ENCODE data around the gene DDX43.
"Not testable (repeated sequence)": the region's sequence is repeated elsewhere in the genome, so short reads cannot be mapped to it uniquely, and the experiment has no call there.

Gene DDX43

DNA sequence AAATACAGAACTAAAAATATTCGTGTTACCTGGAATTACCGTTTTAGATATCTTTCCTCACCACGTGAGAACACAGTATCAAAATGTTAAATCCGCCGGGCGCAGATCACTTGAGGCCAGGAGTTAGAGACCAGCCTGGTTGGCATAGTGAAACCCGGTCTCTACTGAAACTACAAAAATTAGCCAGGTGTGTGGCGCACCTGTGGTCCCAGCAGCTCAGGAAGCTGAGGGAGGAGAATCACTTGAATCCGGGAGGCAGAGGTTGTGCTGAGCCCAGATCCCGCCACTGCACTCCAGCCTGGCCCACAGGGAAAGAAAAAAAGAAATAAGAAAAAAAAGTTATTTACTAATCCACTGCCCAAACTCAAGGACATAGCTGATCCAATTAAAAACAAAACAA, 4.8 kb upstream of the DDX43 start:
- DNase-seq = peak; percentile 9 to 23

DNA sequence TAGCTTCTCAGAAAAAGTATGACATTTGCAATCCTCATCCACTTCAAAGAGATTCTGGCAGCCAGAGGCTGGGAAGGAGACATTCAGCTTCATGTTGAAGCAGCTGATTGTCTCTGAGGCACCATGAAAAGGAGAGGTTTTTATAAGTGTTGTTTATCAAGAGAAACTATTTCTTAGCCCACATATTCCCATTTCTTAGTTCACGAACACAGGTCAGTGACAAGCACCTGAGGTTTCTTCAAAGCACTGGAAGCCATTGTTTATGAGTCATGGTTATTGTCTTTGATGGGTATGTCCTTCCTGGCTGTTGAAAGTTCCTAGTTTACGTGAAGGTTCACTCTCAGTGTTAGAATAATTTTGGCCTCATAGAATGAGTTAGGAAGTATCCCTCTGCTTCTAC, 3.0 kb upstream of the DDX43 start:
- no peak for DNase-seq

DNA sequence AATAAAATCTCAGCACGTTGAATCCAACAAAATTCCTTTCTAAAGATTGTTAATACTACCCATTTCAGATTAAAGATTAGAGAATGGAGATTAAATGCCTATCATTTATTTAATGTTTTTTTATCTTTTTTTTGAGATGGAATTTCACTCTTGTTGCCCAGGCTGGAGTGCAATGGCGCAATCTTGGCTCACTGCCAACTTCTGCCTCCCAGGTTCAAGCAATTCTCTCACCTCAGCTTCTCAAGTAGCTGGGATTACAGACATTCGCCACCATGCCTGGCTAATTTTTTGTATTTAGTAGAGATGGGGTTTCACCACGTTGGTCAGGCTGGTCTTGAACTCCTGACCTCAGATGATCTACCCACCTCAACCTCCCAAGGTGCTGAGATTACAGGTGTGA, 2.4 kb upstream of the DDX43 start:
- not testable (repeated sequence) for DNase-seq

DNA sequence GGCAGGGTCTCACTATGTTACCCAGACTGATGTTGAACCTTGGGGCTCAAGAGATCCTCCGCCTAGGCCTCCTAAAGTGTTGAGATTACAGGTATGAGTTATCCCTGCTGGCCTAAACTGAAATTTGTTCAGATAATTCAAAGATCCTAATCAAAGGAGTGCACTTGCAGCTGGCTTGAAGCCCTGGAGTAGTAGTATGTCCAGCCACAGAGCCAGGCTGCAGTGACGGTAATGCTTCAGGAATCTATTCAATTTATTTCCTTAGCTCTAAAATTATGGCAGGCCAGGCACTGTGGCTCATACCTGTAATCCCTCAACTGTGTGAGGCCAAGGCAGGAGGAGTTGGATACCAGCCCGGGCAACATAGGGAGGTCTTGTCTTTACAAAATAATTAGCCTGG, 1.4 kb upstream of the DDX43 start:
- DNase-seq = no peak

DNA sequence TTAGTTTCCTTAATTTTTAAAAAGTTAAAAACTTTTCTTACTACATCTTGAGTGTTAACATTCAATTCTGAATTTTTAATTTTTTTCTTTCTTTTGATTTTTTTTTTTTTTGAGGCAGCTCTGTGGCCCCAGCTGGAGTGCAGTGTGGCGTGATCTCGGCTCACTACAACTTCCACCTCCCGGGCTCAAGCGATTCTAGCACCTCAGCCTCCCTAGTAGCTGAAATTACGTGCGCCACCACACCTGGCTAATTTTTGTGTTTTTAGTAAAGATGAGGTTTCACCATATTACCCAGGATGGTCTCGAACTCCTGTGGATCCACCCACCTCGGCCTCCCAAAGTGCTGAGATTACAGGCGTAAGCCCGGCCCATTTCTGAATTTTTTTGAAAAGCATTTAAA, 1.2 kb downstream of the DDX43 start:
- DNase-seq = no peak

DNA sequence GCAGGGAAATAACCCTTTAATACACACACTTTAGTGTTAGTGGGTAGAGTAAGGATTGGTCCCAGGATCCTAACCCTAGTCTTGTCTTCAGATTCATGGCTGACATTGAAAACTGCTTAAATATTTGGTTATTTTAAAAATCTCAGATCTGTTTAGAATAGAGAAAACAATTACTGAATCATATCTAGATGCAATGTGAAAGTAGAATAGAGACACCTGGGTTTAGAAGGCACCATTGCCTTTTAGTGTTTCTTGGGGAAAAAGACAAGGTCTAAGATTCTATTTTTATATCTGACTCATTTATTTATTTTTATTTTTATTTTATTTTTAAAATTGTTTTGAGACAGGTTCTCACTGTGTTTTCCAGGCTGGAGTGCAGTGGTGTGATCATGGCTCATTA, 6.0 kb downstream of the DDX43 start:
- DNase-seq = no peak

DNA sequence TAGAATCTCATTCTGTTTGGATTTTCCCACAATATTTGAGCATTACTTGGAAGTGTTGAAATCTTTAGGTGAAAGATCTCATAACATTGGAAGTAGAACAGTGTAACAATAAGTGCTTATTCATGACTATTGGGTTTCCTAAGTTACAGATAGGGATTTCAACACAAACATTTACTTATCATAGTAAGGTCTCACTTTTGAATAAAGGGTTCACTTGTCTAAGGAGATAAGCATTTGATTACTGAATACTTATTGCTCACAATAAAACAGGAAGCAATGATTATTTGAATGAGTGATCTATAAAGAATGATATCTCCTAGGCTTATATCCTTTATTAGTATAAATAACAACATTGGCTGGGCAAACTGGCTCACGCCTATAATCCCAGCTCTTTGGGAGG, 14.8 kb downstream of the DDX43 start:
- no peak for DNase-seq

DNA sequence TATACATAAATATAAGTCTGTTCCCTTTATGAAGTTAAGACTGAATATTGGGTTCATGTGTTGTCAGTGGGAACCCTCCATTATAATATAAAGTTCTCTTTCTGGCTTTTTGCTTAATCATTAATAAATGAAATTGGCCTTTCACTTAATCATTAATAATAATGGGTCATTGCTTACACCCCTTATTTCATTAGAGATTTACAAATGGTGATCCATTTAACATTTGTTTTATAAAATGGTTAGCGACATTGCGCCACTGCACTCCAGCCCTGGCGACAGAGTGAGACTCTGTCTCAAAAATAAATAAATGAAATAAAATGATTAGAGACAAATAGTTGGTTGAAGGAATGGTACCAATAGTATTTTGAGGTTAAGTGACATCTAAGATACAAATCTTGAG, 18.5 kb downstream of the DDX43 start:
- no peak for DNase-seq

DNA sequence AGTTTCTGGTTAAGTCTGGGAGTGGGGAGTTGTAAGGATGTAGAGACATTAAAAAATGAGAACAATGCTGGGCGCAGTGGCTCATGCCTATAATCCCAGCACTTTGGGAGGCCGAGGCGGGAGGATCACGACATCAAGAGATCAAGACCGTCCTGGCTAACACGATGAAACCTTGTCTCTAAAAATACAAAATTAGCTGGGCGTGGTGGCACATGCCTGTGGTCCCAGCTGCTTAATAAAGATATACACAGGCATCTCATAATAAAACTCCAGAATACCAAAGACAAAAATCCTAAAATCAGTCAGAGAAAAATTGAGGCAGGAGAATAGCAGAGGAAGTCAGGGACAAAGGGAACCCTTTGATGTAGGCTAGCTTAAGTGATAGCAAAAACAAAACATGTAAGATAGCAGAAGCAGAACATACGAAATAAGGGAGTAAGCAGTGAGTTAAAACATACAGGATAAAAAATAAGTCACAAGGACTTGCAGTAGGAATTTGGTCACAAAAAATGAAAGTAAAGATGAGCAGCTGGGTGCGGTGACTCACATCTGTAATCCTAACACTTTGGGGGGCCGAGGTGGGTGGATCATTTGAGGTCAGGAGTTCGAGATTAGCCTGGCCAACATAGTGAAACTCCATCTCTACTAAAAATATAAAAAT, 23.6 kb downstream of the DDX43 start:
- no peak for DNase-seq

DNA sequence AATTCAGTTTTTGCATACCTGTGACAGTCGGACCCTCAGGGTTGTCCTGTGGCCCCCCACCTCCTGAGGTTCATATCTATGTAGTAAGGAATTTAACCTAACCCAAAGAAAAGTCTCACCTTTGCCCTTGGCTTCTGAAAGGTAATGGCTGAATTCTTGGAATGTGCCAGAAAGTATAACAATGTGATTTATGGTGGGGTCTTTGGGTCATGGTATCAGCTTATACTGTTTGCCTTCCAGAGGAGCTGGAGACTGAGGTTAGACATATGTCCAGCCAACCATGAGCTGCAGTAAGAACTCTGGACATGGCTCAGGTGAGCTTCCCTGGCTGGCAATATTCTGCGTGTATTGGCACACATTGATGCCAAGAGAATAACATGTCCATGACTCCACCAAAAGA, 26.9 kb downstream of the DDX43 start:
- DNase-seq = no peak

DNA sequence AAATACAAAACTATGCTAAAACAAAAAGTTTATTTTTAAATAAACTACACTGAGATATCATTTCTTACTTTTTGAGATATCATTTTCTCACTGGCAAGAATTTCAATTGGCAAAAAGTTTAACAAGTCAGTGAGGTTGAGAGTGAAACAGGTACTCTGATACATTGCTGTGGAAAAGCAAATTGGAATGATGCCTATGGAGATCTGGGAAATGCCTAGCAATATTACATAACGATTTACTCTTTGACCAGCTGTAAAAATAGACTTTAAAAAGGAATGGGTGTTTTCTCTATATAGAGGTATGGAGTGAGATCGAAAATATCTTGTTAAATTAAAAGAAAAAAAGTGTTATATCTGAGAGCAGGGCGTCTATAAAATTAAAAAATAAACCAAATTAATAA, 40.6 kb downstream of the DDX43 start:
- no peak for DNase-seq

DNA sequence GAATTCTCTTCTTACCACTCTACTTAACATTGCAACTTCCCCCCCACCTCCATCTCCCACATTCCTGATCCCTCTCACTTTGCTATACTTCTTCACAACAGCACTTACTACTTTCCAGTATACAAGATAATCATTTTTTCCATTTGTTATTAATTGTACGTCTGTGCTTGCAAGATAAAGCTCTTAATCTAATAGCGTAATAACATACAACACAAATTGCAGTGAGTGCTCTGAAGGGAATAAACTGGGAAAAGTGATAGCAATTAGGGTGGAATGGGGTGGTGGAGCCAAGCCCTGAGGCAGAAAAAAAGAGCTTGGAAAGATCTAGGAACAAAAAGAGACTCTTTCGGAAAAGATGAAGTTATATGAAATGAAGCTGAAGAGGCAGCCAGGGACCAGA, 48.9 kb downstream of the DDX43 start:
- no peak for DNase-seq

DNA sequence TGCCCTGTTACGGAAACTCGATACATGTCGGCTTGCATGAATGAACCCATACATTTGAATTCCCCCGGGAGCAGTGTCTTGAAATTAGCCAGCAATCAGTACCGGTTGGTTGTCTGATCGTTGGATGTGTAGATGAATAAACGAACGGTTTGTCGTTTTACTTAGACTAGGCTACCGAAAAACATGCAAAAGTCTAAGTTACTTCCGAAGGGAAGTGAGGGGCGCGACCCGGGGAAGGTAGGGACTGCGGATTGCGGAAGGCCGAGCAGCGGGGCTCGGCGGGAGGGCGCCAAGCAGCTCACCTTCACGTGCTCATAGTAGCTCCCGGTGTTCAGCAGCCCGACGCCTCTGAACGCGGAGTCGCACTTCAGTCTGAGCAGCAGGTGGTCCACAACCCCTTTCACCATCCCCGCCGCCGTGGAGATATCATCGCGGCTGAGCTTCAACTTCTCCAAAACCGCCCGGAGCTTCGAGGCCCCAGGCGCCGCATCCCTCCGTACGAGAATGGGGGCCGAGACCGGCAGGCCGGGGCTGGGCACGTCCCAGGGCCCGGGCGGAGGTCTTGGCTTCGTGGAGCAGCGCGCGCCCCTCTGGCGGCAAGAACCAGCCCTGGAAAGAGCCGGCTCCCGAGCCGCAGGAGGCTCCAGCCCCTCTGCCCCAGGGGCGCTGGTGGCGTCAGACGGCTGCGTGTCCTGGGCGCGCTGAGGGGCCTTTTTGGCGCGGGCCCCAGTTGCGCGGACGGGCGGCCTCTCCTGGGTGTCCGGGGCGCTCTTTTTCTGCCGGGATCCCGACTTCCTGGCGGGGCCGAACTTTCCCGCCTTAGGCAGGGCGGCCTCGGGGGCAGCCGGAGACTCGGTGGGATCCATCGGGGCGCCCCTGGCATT, 56.8 kb downstream of the DDX43 start:
- DNase-seq = no peak

DNA sequence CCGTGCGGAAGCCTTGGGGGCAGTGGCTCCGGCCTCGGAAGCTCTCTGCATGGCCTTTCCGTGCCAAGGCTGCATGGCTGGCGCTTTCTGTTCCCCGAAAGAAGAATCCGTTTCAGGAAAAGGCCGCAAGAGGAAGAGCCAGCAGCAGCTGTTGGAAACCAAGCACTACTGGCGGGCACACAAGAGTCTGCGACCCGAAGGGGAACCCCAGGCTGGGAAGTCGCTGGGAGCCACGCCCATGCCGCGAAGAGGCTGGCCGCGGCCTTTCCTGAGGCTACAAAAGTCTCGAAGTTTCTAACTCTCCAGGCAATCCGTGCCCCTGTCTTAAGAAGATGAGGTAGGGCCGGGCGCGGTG, 57.5 kb downstream of the DDX43 start, which contains the start of gene CGAS:
CGAS (minus strand) TSS at position 191 of the 355 bp plus-strand sequence; CDS start at position 75, 116 bp downstream.
- no peak for DNase-seq

DNA sequence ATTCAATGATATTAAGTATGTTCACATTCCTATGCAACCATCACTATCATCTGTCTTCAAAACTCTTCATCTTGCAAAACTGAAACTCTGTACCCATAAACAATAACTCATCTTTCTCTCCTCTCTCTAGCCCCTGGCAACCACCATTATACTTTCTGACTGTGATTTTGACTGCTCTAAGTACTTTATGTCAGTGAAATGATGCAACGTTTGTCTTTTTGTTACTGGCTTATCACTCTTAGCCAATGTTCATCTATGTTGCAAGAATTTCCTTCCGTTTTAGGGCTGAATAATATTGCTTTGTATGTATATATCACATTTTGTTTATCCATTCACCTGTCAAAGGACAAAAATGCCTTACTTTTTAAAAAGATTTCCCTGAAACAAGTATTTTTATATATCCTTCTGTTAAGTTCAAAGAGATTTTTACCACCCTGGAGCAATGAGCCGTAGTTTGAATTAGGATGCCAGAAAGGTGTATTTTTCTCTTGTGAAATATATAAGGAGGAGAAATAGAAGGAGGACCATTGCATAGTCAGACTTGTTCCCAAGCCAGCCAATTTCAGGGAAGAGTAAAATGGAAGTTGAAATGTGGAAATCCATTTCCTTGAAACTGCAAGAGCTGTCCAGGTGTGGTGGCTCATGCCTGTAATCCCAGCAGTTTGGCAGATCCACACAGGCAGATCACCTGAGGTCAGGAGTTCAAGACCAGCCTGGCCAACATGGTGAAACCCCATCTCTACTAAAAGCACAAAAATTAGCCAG, 61.4 kb downstream of the DDX43 start:
- no peak for DNase-seq

DNA sequence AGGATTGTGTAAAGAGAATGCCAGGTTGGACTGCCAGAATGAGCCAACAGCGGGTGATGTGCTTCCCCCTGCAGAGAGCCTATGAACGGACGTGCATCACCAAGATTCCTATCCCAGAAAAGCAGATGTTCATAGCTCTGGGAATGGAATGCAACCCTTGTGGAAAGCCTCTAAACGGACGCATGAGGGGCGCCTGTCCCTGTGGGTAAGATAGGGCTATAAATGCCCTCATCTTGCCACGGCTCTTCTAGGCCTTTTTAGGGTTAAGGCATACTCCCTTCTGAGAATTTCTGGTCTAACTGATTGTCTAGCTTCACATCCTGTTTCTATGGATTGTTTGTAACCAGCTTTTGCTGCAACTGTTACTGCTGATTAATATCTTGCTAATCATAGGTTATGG, 64.8 kb downstream of the DDX43 start:
- DNase-seq = not testable (repeated sequence)

DNA sequence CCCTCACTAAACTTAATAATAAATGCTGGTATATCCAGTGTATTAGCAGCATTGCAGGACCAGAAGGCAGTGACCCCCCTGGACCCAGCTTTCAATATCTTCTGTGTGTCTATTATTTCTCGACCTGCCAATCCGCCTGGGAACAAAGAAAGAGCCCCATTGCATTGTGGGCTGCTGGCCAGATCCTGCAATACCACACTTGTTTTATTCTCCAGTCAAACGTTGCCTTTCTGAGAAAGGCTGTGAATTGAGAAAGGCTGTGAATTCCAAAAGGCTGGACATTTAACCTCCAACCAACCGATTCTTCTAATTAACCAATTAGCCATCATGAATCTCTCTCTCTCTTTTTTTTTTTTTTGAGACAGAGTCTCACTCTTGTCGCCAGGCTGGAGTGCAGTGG, 65.4 kb downstream of the DDX43 start:
- no peak for DNase-seq

DNA sequence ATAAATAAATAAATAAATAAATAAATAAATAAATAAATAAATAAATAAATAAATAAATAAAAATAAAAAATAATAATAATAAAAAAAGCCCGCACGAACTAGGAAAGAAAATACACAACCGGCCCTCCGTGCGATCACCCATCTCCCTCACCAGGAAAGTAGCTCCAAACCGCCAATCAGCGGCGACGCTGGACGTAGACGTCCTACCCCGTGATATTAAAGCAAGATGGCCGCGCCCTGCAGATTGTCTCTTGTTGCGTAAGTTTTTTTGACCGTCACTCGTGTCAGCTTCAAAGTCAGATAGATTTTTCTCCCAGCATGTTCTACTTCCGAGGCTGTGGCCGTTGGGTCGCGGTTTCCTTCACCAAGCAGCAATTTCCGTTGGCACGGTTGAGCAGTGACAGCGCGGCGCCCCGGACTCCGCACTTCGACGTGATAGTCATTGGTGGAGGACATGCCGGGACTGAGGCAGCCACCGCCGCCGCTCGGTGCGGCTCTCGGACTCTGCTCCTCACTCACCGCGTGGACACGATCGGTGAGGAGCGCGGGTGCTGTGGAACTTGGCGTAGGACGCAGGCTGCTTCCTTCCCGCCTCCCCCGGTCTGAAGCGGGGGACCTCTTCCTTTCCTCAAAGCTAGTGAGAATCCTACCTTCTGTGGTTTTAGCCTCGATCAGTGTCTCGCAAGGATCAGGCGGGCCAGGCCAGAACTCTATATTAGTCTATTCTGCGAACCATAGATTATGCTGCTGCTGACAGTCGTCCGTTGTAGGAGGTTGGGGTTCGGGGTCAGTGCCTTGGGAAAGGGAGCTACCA, 67.1 kb downstream of the DDX43 start, which contains the start of gene MTO1:
MTO1 (plus strand) TSS at position 201 of the 814 bp plus-strand sequence; CDS start at position 319, 118 bp downstream.
- peak; percentile 84 to 90 for DNase-seq
